AG04449 (cell line): ENCODE measurements around the gene PPID.
"Not testable (repeated sequence)": the region's sequence is repeated elsewhere in the genome, so short reads cannot be mapped to it uniquely, and the experiment has no call there.

ENCODE experiments used
- CTCF ChIA-PET: fragments of 350-600 bp; formaldehyde crosslinking; extraction: SDS; loops from one replicate; lab custom pipeline; 2021; ENCODE audit warnings: antibody characterized with exemption; lab: Yijun Ruan, JAX
- POLR2A ChIA-PET: fragments of 400-600, 350-600 bp; formaldehyde crosslinking; extraction: SDS; loops from one replicate; lab custom pipeline; 2020; ENCODE audit warnings: antibody characterized with exemption, inconsistent platforms; lab: Yijun Ruan, JAX
- DNase-seq: peaks from one replicate; pipeline ENCODE4 v3.0.0-alpha.2; 2010; ENCODE audit warnings: low read depth, low spot score
- H3K4me3 ChIP-seq: 2 replicates; pipeline ENCODE4 v1.5.1; 2011; ENCODE audit warnings: low read depth, mild to moderate bottlenecking, control low read depth, low read length
- CTCF ChIP-seq: IDR thresholded peaks from one replicate; pipeline ENCODE4 v1.5.1; 2011; ENCODE audit warnings: mild to moderate bottlenecking, moderate library complexity, low read length, control low read depth, inconsistent platforms; ENCODE audit not compliant: insufficient read depth; ENCODE audit errors: missing control alignments

PPID gene

GRCh38 chr4:158726633-158727032, 3.4 kb upstream of the PPID start:
- no peak for TF ChIP-seq CTCF
- H3K4me3 ChIP-seq = no peak overlapping the region
- ChIA-PET POLR2A (no interaction called here), CTCF (interaction anchor here (1.1 to 6.1 kb wide), 5 partner anchors 27 to 476 kb away, joined by 3 to 51 read pairs (median 13); no protein-coding TSS in a partner anchor)
- no peak for DNase-seq

GRCh38 chr4:158724637-158725036, 1.4 kb upstream of the PPID start:
- CTCF ChIA-PET = interaction anchor here (0.8 to 6.1 kb wide), 7 partner anchors 9 to 479 kb away, joined by 3 to 51 read pairs (median 4); partner anchors contain the start of gene ETFDH
- POLR2A ChIA-PET = no interaction called here

GRCh38 chr4:158722291-158722916, 792 bp downstream of the PPID start:
- ChIA-PET POLR2A (no interaction called here), CTCF (interaction anchor here (0.8 to 1.2 kb wide), 2 partner anchors 13 to 129 kb away, joined by 3 read pairs; no protein-coding TSS in a partner anchor)
- DNase-seq = no peak
- no peak for TF ChIP-seq CTCF
- peak overlapping the region; percentile 79 for H3K4me3 ChIP-seq

More at GRCh38 chr4:158724637-158725036, 1.4 kb upstream of the PPID start:
- DNase-seq = no peak
- no peak for TF ChIP-seq CTCF
- H3K4me3 ChIP-seq = no peak overlapping the region

GRCh38 chr4:158721680-158722079, 1.5 kb downstream of the PPID start:
- ChIA-PET POLR2A (no interaction called here), CTCF (interaction anchor here (0.8 to 1.2 kb wide), 2 partner anchors 12 to 130 kb away, joined by 3 read pairs; no protein-coding TSS in a partner anchor)
- no peak for DNase-seq
- TF ChIP-seq CTCF = no peak
- H3K4me3 ChIP-seq = no peak overlapping the region

GRCh38 chr4:158715802-158716201, 7.4 kb downstream of the PPID start:
- ChIA-PET POLR2A (no interaction called here), CTCF (interaction anchor here (1.1 to 1.3 kb wide), 3 partner anchors 9 to 487 kb away, joined by 3 read pairs; no protein-coding TSS in a partner anchor)
- TF ChIP-seq CTCF = no peak
- no peak overlapping the region for H3K4me3 ChIP-seq
- DNase-seq = no peak

- no peak overlapping the region for H3K4me3 ChIP-seq
- CTCF ChIA-PET = interaction anchor here (0.6 to 1.3 kb wide), 4 partner anchors 10 to 731 kb away, joined by 3 to 4 read pairs (median 3); no protein-coding TSS in a partner anchor
- DNase-seq = no peak
- no peak for TF ChIP-seq CTCF
- POLR2A ChIA-PET = no interaction called here
Measured at GRCh38 chr4:158714937-158715336, 8.3 kb downstream of the PPID start.

- POLR2A ChIA-PET = not testable (repeated sequence)
Measured at GRCh38 chr4:158712622-158713021, 10.6 kb downstream of the PPID start.

More at GRCh38 chr4:158712622-158713021, 10.6 kb downstream of the PPID start:
- not testable (repeated sequence) for H3K4me3 ChIP-seq, DNase-seq
- CTCF ChIA-PET = interaction anchor here (0.9 to 1.7 kb wide), 4 partner anchors 11 to 158 kb away, joined by 3 to 11 read pairs (median 3); no protein-coding TSS in a partner anchor
